AG04450 (cell line): ENCODE data around the gene CEP72. TPM values are rescaled to one million over a fixed set of nuclear protein-coding genes. Genes with fewer than 3 reads are reported as not detected.

Experiments
- CTCF ChIA-PET: fragments of 300-600, 350-600 bp; formaldehyde crosslinking; extraction: SDS; loops from one replicate; lab custom pipeline; 2022; ENCODE audit warnings: antibody characterized with exemption, inconsistent platforms; lab: Charles Lee
- POLR2A ChIA-PET: fragments of 350-600 bp; formaldehyde crosslinking; extraction: SDS; loops from one replicate; lab custom pipeline; 2021; ENCODE audit warnings: antibody characterized with exemption, inconsistent platforms; lab: Yijun Ruan, JAX
- DNase-seq: peaks from one replicate; pipeline ENCODE4 v3.0.0-alpha.2; 2011; ENCODE audit warnings: low read depth, low spot score
- H3K27ac ChIP-seq: one replicate; pipeline ENCODE4 v1.5.1; 2012; ENCODE audit warnings: low read depth, low read length, control low read depth
- H3K27me3 ChIP-seq: one replicate; pipeline ENCODE4 v1.6.0; 2012; ENCODE audit warnings: low read length; ENCODE audit not compliant: control insufficient read depth, insufficient read depth
- H3K4me3 ChIP-seq: 2 replicates; pipeline ENCODE4 v1.5.1; 2011; ENCODE audit warnings: mild to moderate bottlenecking, low read depth, low read length, control low read depth
- H3K9me3 ChIP-seq: 2 replicates; pipeline ENCODE4 v1.5.1; 2012; ENCODE audit warnings: low read length; ENCODE audit not compliant: control insufficient read depth, insufficient read depth
- polyA minus RNA-seq: library from RNA; depleted of rRNA, polyadenylated mRNA; stranded (reverse); fragments of >200 nt; gene quantifications from 2 replicates; pipeline ENCODE4 v1.2.3, GENCODE V29; 2011; rRNA and poly(A)+ RNA removed
- polyA plus RNA-seq: library from polyadenylated mRNA; depleted of rRNA; stranded (reverse); fragments of >200 nt; gene quantifications from 2 replicates; pipeline ENCODE4 v1.2.3, GENCODE V29; 2011; rRNA removed
- TF ChIP-seq, protein P1 (sequence below): IDR thresholded peaks from 2 replicates; pipeline ENCODE4 v1.5.1; 2011; ENCODE audit warnings: low read depth, low read length, control low read depth, inconsistent platforms

The CEP72 gene, protein sequence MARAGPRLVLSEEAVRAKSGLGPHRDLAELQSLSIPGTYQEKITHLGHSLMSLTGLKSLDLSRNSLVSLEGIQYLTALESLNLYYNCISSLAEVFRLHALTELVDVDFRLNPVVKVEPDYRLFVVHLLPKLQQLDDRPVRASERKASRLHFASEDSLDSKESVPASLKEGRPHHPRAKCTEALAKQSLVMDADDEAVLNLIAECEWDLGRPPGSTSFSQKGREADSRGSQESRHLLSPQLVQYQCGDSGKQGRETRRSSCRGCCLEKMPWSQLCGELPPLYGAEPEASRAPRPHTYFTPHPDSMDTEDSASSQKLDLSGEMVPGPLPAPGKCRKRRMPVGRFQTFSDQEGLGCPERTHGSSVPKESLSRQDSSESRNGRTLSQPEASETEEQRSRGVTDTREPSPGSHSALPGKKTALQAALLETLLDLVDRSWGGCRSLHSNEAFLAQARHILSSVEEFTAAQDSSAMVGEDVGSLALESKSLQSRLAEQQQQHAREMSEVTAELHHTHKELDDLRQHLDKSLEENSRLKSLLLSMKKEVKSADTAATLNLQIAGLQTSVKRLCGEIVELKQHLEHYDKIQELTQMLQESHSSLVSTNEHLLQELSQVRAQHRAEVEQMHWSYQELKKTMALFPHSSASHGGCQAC
- polyA plus RNA-seq (0.66 and 0.91 TPM in 2 replicates), polyA minus RNA-seq (6.2 and 6.3 TPM in 2 replicates)

DNA sequence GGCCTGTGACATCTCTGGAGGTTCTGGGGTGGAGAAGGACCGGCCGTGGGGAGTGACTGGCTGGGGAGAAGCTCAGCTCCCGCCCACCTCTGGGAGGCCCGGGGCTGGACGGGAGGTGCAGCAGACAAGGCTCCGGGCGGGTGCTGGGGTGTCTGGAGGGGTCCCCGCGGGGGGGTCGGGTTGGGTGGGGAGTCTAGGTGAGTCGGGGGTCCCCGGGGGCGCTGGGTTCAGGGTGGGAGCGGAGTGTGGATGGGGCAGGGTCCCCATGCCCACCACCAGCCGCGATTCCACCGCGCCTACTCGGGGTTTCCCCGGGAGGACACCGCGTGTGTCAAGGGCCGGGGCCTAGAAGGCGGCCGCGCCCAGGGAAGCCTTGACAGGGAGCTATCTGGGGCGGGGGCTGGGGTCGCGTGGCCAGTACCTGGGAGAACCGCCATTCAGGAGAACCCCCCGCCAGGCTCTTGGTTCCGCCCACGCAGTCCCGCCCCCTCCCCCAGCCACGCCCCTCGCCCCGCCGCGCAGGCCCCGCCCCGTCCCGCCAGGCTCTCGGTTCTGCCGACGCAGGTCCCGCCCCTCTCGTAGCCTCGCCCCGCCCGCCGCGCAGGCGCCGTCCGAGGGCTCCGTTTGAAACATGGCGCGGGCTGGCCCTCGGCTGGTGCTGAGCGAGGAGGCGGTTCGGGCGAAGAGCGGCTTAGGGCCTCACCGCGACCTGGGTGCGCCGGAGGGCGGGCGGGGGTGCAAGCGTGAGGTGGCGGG, at the start of gene CEP72:
TSS of gene CEP72 (plus strand) at position 610 of the 756 bp plus-strand sequence. CDS start at position 632, 22 bp downstream.
- POLR2A ChIA-PET, result interaction anchor here (0.6 kb wide), 1 partner anchor 138 kb away, joined by 3 read pairs; no protein-coding TSS in a partner anchor
- no peak within 1 kb of the TSS for H3K27ac ChIP-seq
- peak within 1 kb of the TSS; percentile 81 for H3K4me3 ChIP-seq
- H3K9me3 ChIP-seq, result no peaks in the 10 kb centered on the region; the same call in 1 of the 2 replicates
- CTCF ChIA-PET, result interaction anchor here (1.2 to 1.4 kb wide), 2 partner anchors 60 to 295 kb away, joined by 3 read pairs; no protein-coding TSS in a partner anchor
- DNase-seq, result peak; percentile 39
- peaks cover 7% of the 10 kb centered on the region for H3K27me3 ChIP-seq
- TF ChIP-seq, protein P1, sequence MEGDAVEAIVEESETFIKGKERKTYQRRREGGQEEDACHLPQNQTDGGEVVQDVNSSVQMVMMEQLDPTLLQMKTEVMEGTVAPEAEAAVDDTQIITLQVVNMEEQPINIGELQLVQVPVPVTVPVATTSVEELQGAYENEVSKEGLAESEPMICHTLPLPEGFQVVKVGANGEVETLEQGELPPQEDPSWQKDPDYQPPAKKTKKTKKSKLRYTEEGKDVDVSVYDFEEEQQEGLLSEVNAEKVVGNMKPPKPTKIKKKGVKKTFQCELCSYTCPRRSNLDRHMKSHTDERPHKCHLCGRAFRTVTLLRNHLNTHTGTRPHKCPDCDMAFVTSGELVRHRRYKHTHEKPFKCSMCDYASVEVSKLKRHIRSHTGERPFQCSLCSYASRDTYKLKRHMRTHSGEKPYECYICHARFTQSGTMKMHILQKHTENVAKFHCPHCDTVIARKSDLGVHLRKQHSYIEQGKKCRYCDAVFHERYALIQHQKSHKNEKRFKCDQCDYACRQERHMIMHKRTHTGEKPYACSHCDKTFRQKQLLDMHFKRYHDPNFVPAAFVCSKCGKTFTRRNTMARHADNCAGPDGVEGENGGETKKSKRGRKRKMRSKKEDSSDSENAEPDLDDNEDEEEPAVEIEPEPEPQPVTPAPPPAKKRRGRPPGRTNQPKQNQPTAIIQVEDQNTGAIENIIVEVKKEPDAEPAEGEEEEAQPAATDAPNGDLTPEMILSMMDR, result no peak

DNA sequence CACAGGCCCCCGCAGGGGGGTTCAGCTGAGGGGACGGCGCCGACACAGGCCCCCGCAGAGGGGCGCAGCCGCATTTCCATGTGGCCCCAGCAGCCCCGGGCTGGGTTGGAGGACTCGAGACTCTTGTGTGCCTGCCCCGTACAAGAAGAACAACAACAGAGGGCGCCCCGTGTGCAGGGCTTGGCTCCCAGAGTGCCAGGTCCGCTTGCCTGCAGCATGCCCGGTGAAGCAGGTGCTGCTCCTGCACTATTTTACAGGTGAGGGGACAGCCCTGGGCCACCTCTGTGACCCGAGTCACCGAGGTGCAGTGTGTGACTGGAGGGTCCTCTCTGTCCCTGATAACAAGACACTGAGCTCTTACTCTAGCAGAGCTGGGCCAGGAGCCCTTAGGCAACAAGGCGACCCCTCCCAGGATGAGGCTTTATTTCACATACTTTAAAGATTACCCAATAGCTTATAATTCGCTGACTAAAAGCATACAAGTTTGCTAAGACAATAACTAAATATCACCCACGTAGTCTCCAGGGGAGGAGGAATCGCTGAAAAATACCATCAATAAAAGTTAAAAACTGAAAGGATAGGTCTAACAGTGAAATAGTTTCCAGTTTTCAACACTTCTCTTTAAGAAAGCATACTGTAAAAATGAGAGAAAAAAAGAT, 46.2 kb upstream of the CEP72 start:
- ChIA-PET POLR2A (no interaction called here), CTCF (no interaction called here)
- H3K27ac ChIP-seq, result no peak overlapping the region
- H3K9me3 ChIP-seq, result peaks cover 29% of the 10 kb centered on the region
- TF ChIP-seq, protein P1, result no peak
- DNase-seq, result no peak
- no peak overlapping the region for H3K4me3 ChIP-seq
- H3K27me3 ChIP-seq, result peaks cover 37% of the 10 kb centered on the region

DNA sequence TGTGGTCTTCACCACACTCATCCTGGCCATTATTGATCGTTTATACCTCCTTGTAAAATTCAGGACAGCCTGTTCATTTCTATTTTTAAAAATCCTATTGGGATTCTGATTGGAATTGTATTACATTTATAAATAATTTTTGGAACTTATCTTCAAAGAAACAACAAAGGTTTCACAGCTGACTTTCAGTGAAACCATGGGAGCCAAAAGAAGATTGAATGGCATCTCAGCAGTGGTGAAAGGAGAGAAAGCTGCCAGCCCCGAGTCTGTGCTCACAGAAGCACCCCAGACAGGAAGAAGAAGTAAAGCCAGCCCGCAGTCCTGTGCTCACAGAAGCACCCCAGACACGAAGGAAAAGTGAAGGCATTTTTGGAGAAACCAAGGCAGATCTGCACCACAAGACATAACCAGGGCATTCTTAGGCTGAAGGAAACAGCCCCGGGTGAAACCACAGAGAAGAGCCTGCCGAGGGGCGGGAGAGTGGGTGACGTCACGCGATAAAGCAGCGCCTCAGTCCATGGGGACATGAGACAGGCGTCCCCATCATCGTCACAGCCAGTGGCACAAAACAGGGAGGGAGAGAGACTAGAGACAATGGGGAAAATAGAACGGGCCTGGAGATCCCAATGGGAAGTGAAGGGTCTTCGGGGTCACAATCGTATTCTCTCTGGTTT, 45.4 kb upstream of the CEP72 start:
- peaks cover 29% of the 10 kb centered on the region for H3K9me3 ChIP-seq
- DNase-seq, result no peak
- peaks cover 33% of the 10 kb centered on the region for H3K27me3 ChIP-seq
- TF ChIP-seq, protein P1, result no peak
- ChIA-PET CTCF (no interaction called here), POLR2A (no interaction called here)
- H3K27ac ChIP-seq, result no peak overlapping the region
- no peak overlapping the region for H3K4me3 ChIP-seq

DNA sequence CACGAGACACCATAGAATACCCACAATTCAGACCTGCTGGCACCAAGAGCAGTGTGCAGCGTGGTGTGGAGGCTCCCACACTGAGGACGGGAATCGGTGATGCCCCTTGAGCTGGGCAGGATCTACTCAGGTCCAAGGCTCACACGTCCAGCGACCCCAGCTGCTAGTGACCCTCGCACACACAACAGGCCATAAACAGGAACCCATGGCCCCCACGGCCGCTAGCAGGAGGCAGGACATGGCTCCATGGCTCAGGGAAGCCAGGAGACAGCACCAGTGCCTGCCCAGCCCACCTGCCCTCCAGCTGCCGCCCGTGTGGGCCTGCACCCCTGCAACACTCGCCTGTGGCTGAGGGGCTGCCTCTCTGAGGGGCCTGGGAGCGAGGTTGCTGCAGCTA, 44.5 kb upstream of the CEP72 start:
- H3K9me3 ChIP-seq, result peaks cover 29% of the 10 kb centered on the region
- no peak overlapping the region for H3K27ac ChIP-seq
- H3K4me3 ChIP-seq, result no peak overlapping the region
- peaks cover 37% of the 10 kb centered on the region for H3K27me3 ChIP-seq
- CTCF ChIA-PET, result no interaction called here
- DNase-seq, result no peak
- POLR2A ChIA-PET, result no interaction called here
- TF ChIP-seq, protein P1, result no peak
